Mucosa of rectum (tissue), 2 donors: ENCODE results near the gene STX11.

Source experiments
- H3K27ac ChIP-seq, 2 donors: one replicate each; pipeline ENCODE4 v1.7.0; 2013; ENCODE audit warnings: inconsistent platforms in 2 of 2, low read depth in 2 of 2, low read length in 2 of 2
- H3K27me3 ChIP-seq, 2 donors: one replicate each; pipeline ENCODE4 v1.7.0; 2013; ENCODE audit warnings: low read length in 2 of 2; ENCODE audit not compliant: control insufficient read depth in 2 of 2, insufficient read depth in 2 of 2
- H3K36me3 ChIP-seq, 2 donors: one replicate each; pipeline ENCODE4 v1.7.0; 2013; ENCODE audit warnings: low read length in 2 of 2; ENCODE audit not compliant: control insufficient read depth in 2 of 2, insufficient read depth in 2 of 2
- H3K4me1 ChIP-seq, 2 donors: one replicate each; pipeline ENCODE4 v1.7.0; 2013; ENCODE audit warnings: low read length in 2 of 2, mild to moderate bottlenecking in 1 of 2; ENCODE audit not compliant: control insufficient read depth in 2 of 2, insufficient read depth in 2 of 2
- H3K4me3 ChIP-seq, 2 donors: one replicate each; pipeline ENCODE4 v1.7.0; 2013; ENCODE audit warnings: low read length in 2 of 2
- H3K9ac ChIP-seq, 2 donors: one replicate each; pipeline ENCODE4 v1.7.0; 2013; ENCODE audit warnings: low read length in 2 of 2, low read depth in 1 of 2, mild to moderate bottlenecking in 1 of 2
- H3K9me3 ChIP-seq, 2 donors: one replicate each; pipeline ENCODE4 v1.7.0; 2013; ENCODE audit warnings: low read length in 2 of 2; ENCODE audit not compliant: control insufficient read depth in 2 of 2
- donor health status: healthy.
- donor health status: Normal muscosa, but diverticular disease.

STX11 gene

DNA sequence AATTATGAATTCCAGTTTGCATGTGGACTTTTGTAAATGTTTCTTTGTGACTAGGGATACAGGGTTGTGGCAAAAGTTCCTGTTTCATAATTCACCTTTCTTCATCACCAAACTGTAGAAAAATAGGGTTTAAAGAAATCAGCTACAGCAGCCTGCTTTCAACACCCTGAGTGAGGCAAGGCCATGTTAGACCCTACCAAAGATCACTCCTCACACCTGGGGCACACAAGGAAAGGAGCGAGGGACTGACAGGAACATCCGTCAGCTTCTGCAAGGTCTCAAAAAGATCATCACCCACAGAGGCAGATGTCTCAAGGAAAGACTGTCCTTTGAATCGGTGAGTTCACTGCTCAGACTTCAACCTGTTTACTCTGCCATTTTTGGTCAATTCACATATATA is 10.5 kb upstream of the STX11 start:
- no peaks in the 10 kb centered on the region for H3K36me3 ChIP-seq
- H3K27me3 ChIP-seq = no peaks in the 10 kb centered on the region
- no peaks in the 10 kb centered on the region for H3K4me1 ChIP-seq
- no peaks in the 10 kb centered on the region for H3K9me3 ChIP-seq
- no peak overlapping the region for H3K27ac ChIP-seq
- H3K4me3 ChIP-seq = no peak overlapping the region
- no peak overlapping the region for H3K9ac ChIP-seq

DNA sequence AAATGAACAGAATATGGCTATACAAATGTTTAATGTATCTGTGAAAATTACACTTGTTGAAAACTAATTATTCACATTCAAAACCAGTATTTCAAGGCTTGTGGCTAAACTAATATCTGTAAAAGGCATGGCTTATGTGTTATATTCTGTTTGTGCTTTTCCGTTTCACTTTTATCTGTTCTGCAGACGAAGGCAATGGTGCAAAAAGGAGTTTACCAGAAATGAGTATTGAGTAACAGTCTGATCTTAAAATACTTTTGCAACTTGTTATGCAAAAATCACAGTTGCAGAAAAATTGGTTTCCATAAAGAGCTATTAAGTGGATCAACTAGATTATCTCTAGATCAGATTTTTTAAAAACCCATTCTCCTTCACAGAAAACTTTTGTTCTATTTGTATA is 9.4 kb upstream of the STX11 start:
- Histone ChIP-seq H3K9me3 (no peaks in the 10 kb centered on the region), H3K9ac (no peak overlapping the region), H3K4me3 (no peak overlapping the region), H3K27me3 (no peaks in the 10 kb centered on the region), H3K27ac (no peak overlapping the region), H3K4me1 (no peaks in the 10 kb centered on the region), H3K36me3 (no peaks in the 10 kb centered on the region)

DNA sequence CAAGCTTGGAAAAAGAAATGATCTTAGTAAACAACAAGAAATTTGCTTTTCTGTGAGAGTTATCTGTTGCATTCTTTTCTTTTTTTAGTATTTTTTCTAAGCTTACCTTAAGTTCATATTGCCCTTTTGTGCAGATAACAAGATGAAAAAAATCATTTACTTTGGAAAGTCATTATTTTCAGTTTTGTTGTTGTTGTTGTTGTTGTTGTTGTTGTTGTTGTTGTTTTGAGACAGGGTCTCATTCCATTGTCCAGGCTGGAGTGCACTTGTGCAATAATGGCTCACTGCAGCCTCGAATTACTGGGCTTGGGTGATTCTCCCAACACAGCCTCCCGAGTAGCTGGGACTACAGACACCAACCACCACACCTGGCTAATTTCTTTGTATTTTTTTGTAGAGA is 8.8 kb upstream of the STX11 start:
- H3K9me3 ChIP-seq = no peaks in the 10 kb centered on the region

DNA sequence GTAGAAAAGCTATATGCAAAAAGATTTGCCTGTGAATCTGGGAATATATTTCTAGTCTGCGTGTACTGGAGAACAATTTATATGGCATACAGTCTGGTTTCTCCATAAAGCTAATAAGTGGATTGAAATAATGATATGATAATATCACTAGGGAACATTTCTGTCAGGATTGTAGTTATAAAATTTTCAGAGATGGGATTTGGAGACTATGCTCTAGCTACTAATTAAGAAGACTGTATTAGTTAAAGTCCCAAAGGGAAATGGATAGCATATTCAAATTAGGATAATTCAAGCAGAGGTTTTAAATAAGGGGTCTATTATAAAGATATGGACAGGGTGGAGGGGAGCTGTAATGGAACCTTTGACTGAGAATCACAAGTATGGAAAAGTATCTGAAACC is 7.2 kb upstream of the STX11 start:
- Histone ChIP-seq H3K4me1 (no peaks in the 10 kb centered on the region), H3K27ac (no peak overlapping the region), H3K9me3 (no peaks in the 10 kb centered on the region), H3K9ac (no peak overlapping the region), H3K4me3 (no peak overlapping the region), H3K36me3 (no peaks in the 10 kb centered on the region), H3K27me3 (peaks cover 0 to 2% of the 10 kb centered on the region in 2 donors)

More for the DNA sequence above, 8.8 kb upstream of the STX11 start:
- no peak overlapping the region for H3K4me3 ChIP-seq
- H3K4me1 ChIP-seq = no peaks in the 10 kb centered on the region
- no peaks in the 10 kb centered on the region for H3K36me3 ChIP-seq
- no peak overlapping the region for H3K9ac ChIP-seq
- no peaks in the 10 kb centered on the region for H3K27me3 ChIP-seq
- no peak overlapping the region for H3K27ac ChIP-seq

DNA sequence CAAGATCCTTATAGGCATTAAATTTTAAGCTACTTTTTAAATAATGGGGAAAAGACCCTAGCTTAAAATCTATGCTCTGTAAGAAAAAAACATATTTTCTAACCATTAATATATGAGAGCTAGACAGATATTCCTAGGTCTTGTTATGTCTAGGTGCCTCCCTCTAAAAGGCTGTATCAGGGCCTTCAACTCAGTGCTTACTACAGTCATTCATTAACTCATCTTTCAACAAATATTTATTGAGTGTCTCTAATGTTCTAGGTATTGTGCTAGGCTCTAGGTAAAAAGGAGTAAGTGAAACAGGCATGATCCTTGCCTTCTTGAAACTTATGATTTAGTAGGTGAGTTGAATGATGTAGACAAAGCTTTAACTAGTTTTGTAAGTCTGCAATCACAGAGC is 6.4 kb upstream of the STX11 start:
- no peaks in the 10 kb centered on the region for H3K4me1 ChIP-seq
- peaks cover 3% of the 10 kb centered on the region in 2 donors for H3K27me3 ChIP-seq
- no peaks in the 10 kb centered on the region for H3K36me3 ChIP-seq
- no peak overlapping the region for H3K9ac ChIP-seq
- no peaks in the 10 kb centered on the region for H3K9me3 ChIP-seq
- H3K27ac ChIP-seq = no peak overlapping the region
- H3K4me3 ChIP-seq = no peak overlapping the region

DNA sequence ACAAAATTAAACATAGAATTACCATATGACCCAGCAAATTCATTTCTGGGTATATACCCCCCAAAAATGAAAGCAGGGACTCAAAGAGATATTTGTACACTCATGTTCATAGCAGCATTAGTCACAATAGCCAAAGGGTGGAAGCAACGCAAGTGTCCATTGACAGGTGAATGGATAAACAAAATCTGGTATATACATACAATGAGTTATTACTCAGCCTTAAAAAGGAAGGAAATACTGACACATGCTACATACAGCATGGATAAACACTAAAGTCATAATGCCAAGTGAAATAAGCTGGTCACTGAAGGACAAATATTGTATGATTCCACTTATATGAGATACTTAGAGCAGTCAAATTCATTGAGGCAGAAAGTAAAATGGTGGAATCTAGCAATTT is 5.3 kb upstream of the STX11 start:
- peaks cover 0 to 3% of the 10 kb centered on the region in 2 donors for H3K4me1 ChIP-seq
- no peak overlapping the region for H3K9ac ChIP-seq
- no peak overlapping the region for H3K27ac ChIP-seq
- no peak overlapping the region for H3K4me3 ChIP-seq
- no peaks in the 10 kb centered on the region for H3K9me3 ChIP-seq
- H3K36me3 ChIP-seq = no peaks in the 10 kb centered on the region
- peaks cover 3 to 11% of the 10 kb centered on the region in 2 donors for H3K27me3 ChIP-seq

DNA sequence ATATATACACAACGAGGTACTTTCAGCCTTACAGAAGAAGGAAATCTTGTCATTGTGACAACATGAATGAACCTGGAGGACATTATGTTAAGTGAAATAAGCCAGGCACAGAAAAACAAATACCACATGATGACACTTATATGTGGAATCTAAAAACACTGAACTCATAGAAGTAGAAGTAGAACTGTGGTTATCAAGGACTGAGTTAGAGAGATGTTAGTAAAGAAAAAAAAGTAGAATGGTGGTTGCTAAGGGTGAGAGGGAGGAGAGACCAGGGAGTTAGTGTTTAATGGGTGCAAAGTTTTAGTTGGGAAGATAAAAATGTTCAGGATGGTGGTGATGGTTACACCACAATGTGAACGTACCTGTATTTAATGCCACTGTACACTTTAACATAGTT is 4.8 kb upstream of the STX11 start:
- H3K4me1 ChIP-seq = peaks cover 0 to 4% of the 10 kb centered on the region in 2 donors
- no peak overlapping the region for H3K27ac ChIP-seq
- no peak overlapping the region for H3K9ac ChIP-seq
- H3K36me3 ChIP-seq = no peaks in the 10 kb centered on the region
- no peak overlapping the region for H3K4me3 ChIP-seq
- peaks cover 3 to 11% of the 10 kb centered on the region in 2 donors for H3K27me3 ChIP-seq
- H3K9me3 ChIP-seq = no peaks in the 10 kb centered on the region

DNA sequence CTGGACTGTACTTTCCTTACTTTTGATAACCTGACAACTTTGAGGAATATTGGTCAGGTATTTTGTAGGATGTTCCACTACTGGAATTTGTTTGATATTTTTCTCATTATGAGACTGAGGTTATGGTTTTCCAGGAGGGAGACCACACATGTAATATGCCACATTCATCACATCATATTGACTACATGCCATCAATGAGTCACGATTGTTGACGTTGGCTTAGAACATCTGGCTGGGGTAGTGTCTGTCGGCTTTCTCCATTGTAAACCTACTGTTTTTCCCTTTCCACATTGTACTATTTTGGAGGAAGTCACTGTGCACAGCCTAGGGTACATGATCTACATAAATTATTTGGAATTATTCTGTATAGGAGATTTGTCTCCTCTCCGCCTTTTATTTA is 1.4 kb upstream of the STX11 start:
- Histone ChIP-seq H3K9me3 (no peaks in the 10 kb centered on the region), H3K9ac (no peak overlapping the region), H3K27me3 (peaks cover 6 to 16% of the 10 kb centered on the region in 2 donors), H3K4me1 (peaks cover 5 to 11% of the 10 kb centered on the region in 2 donors), H3K4me3 (no peak overlapping the region), H3K36me3 (no peaks in the 10 kb centered on the region), H3K27ac (no peak overlapping the region)

DNA sequence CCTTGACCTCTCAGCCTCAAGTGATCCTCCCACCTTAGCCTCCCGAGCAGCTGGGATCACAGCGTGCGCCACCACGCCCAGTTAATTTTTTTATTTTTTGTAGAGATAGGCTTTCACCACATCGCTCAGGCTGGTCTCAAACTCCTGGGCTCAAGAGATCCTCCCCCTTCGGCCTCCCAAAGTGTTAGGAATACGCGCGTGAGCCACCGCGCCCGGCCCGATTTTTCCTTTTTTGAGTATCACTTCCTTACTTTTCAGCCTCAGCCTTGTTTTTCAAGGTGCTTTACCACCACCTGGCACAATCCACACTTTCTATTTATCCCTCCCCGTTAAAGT is 791 bp upstream of the STX11 start:
- no peak overlapping the region for H3K9ac ChIP-seq
- H3K36me3 ChIP-seq = no peaks in the 10 kb centered on the region
- peaks cover 6 to 16% of the 10 kb centered on the region in 2 donors for H3K27me3 ChIP-seq
- H3K9me3 ChIP-seq = no peaks in the 10 kb centered on the region
- H3K27ac ChIP-seq = no peak overlapping the region
- H3K4me1 ChIP-seq = peaks cover 5 to 11% of the 10 kb centered on the region in 2 donors
- H3K4me3 ChIP-seq = peak overlapping the region; percentile 71 to 72

DNA sequence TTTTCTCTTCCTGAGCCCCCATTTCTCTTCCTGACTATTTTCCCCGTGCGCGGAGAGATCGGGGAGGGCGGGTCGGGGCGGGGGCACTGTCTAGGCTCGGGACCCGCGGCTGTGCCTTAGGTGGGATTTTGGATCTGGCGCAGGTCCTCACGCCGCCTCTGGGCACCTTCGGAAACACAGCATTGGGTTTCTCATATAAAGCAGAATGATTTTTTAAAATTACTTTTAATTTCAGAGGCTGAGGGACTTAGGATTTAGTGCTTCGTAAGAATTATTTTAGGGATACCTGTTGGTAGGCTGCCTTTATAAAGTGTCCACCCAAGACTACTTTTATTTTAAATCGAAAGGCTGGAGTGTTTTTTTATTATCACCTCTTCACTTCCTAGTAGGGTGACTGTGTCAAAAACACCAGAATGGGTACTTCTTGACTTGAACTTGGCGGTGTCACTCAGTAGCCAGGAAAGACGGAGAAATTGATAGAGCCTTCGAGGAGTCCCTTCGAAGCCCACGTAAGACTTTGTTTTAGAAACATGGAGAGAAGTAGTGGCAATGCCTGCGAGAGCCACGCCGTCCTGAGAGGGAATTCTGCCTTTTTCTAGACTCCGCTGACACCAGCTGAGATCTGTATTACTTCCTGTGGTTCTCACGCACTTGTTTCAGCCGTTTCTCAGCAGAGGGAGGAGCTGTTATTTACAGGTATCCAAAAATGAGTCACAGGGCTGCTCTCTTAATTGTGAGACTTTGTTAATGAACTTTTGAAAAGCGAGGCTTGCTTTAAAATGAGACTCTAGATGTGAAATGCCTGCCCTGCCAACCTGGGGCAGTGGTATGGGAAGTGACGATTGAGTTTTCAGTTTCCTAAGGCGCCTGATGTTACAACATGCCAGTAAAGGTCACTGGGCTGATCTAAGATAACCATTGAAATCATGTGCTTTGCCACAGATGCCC is 667 bp downstream of the STX11 start:
- Histone ChIP-seq H3K9ac (peak overlapping the region; percentile 59 to 72), H3K27ac (peak overlapping the region; percentile 70 to 77), H3K4me3 (peak overlapping the region; percentile 71 to 72), H3K9me3 (no peaks in the 10 kb centered on the region), H3K4me1 (peaks cover 5 to 11% of the 10 kb centered on the region in 2 donors), H3K27me3 (peaks cover 6 to 16% of the 10 kb centered on the region in 2 donors), H3K36me3 (no peaks in the 10 kb centered on the region)
